Hepatocyte (in vitro differentiated cells): ENCODE measurements around the gene KRT26. TPM values are rescaled to one million over a fixed set of nuclear protein-coding genes. Genes with fewer than 3 reads are reported as not detected.
"Not testable (repeated sequence)": the region's sequence is repeated elsewhere in the genome, so short reads cannot be mapped to it uniquely, and the experiment has no call there.

ENCODE experiments used
- DNase-seq: peaks from one replicate; pipeline ENCODE4 v3.0.0-alpha.2; 2016; ENCODE audit warnings: low spot score
- H2AFZ ChIP-seq: fragments of 200-600 bp; sonication (generic); 2 replicates; pipeline ENCODE4 v1.6.0; 2016; ENCODE audit warnings: antibody characterized with exemption, mild to moderate bottlenecking
- H3K27ac ChIP-seq: fragments of 200-600 bp; sonication (generic); 2 replicates; pipeline ENCODE4 v1.5.1; 2016; ENCODE audit warnings: mild to moderate bottlenecking
- H3K27me3 ChIP-seq: fragments of 200-600 bp; sonication (generic); 2 replicates; pipeline ENCODE4 v1.6.1; 2016
- H3K36me3 ChIP-seq: fragments of 200-600 bp; sonication (generic); replicated peaks from 2 replicates; pipeline ENCODE4 v1.5.1; 2016; ENCODE audit warnings: low read depth; ENCODE audit not compliant: insufficient read depth
- H3K4me1 ChIP-seq: fragments of 200-600 bp; sonication (generic); 2 replicates; pipeline ENCODE4 v1.5.1; 2016; ENCODE audit warnings: mild to moderate bottlenecking, moderate library complexity; ENCODE audit not compliant: insufficient read depth
- H3K4me2 ChIP-seq: fragments of 200-600 bp; sonication (generic); 2 replicates; pipeline ENCODE4 v1.6.0; 2016
- H3K4me3 ChIP-seq: fragments of 200-600 bp; sonication (generic); 2 replicates; pipeline ENCODE4 v1.5.1; 2016; ENCODE audit warnings: mild to moderate bottlenecking
- H3K79me2 ChIP-seq: fragments of 200-600 bp; sonication (generic); 2 replicates; pipeline ENCODE4 v1.6.0; 2017; ENCODE audit warnings: mild to moderate bottlenecking
- H3K9me2 ChIP-seq: fragments of 200-600 bp; sonication (generic); replicated peaks from 2 replicates; pipeline ENCODE4 v1.6.0; 2017; ENCODE audit warnings: mild to moderate bottlenecking; ENCODE audit not compliant: insufficient read depth
- H3K9me3 ChIP-seq: fragments of 200-600 bp; sonication (generic); 2 replicates; pipeline ENCODE4 v1.5.1; 2016; ENCODE audit warnings: low read depth, mild to moderate bottlenecking
- H4K20me1 ChIP-seq: fragments of 200-600 bp; sonication (generic); 2 replicates; pipeline ENCODE4 v1.6.0; 2016; ENCODE audit warnings: mild to moderate bottlenecking; ENCODE audit not compliant: insufficient read depth, poor library complexity, severe bottlenecking
- EZH2 ChIP-seq: fragments of 200-600 bp; sonication (generic); IDR thresholded peaks from 2 replicates; pipeline ENCODE4 v1.6.1; 2016; ENCODE audit warnings: antibody characterized with exemption, mild to moderate bottlenecking, borderline replicate concordance
- EZH2phosphoT487 ChIP-seq: fragments of 200-600 bp; sonication (generic); IDR thresholded peaks from one replicate; pipeline ENCODE4 v1.6.1; 2018; ENCODE audit warnings: antibody characterized with exemption, mild to moderate bottlenecking, low read depth, moderate library complexity; ENCODE audit not compliant: unreplicated experiment, severe bottlenecking
- WGBS: methylation state at CpG from one replicate; pipeline ENCODE4 v1.1.6; 2016; ENCODE audit warnings: low lambda C conversion rate; ENCODE audit errors: missing lambda C conversion rate; 5-methylcytosine and 5-hydroxymethylcytosine counted together
- polyA plus RNA-seq: library from polyadenylated mRNA; unstranded; fragments of >200 nt; fragmentation: Nextera tagmentation; extraction: Ambion mirVana; gene quantifications from 2 replicates; pipeline ENCODE4 v1.2.1, GENCODE V29; 2016
- total RNA-seq: library from RNA; depleted of rRNA; stranded (reverse); fragments of >200 nt; gene quantifications from 2 replicates; pipeline ENCODE4 v1.2.3, GENCODE V29; 2014
- TF ChIP-seq, protein P1 (sequence below): fragments of 200-600 bp; sonication (generic); IDR thresholded peaks from 2 replicates; pipeline ENCODE4 v1.5.1; 2016; ENCODE audit warnings: antibody characterized with exemption, mild to moderate bottlenecking; ENCODE audit not compliant: poor library complexity

The KRT26 gene
- total and polyA plus RNA-seq, 2 experiments from 2014 or later = not detected

DNA sequence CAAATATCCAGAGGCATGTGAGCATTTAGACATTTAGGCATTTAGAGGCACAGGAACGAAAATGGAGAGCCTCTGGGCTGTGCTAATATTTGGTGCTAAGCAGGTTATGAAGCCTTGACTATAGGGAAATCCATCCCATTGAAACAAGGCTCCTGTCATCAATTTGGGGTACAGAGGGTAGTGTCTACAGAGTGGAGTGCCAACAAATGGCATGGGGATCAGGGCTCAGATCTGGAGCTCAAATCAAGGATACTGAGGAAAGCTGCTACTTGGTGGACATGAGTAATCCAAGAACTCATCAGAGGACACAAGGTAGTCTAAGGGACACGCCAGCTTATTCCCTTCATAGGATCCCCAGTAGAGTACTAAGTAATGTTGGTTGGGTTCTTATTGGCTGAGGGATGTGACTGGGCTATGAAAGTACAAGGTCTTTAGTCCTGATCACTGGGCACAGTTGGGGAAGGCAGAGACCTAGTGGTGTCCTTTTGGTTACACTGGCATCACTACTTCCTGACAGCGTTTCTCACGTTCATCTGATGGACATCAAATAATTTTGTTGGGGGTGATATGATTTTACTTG is 45.2 kb upstream of the KRT26 start:
- H3K79me2 ChIP-seq = peaks cover 29% of the 10 kb centered on the region
- H3K27ac ChIP-seq = no peak overlapping the region
- TF ChIP-seq EZH2phosphoT487 = no peak
- TF ChIP-seq, protein P1, sequence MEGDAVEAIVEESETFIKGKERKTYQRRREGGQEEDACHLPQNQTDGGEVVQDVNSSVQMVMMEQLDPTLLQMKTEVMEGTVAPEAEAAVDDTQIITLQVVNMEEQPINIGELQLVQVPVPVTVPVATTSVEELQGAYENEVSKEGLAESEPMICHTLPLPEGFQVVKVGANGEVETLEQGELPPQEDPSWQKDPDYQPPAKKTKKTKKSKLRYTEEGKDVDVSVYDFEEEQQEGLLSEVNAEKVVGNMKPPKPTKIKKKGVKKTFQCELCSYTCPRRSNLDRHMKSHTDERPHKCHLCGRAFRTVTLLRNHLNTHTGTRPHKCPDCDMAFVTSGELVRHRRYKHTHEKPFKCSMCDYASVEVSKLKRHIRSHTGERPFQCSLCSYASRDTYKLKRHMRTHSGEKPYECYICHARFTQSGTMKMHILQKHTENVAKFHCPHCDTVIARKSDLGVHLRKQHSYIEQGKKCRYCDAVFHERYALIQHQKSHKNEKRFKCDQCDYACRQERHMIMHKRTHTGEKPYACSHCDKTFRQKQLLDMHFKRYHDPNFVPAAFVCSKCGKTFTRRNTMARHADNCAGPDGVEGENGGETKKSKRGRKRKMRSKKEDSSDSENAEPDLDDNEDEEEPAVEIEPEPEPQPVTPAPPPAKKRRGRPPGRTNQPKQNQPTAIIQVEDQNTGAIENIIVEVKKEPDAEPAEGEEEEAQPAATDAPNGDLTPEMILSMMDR = no peak
- no peak for TF ChIP-seq EZH2
- no peaks in the 10 kb centered on the region for H4K20me1 ChIP-seq
- peak overlapping the region; percentile 80 for H3K4me2 ChIP-seq
- H3K9me2 ChIP-seq = no peaks in the 10 kb centered on the region
- H2AFZ ChIP-seq = no peak overlapping the region
- peaks cover 7% of the 10 kb centered on the region for H3K27me3 ChIP-seq
- H3K4me3 ChIP-seq = no peak overlapping the region
- DNase-seq = no peak
- peaks cover 17% of the 10 kb centered on the region for H3K4me1 ChIP-seq
- no peaks in the 10 kb centered on the region for H3K9me3 ChIP-seq
- peaks cover 8% of the 10 kb centered on the region for H3K36me3 ChIP-seq
- WGBS = 97% methylated on average over 4 of the region's 4 CpGs

DNA sequence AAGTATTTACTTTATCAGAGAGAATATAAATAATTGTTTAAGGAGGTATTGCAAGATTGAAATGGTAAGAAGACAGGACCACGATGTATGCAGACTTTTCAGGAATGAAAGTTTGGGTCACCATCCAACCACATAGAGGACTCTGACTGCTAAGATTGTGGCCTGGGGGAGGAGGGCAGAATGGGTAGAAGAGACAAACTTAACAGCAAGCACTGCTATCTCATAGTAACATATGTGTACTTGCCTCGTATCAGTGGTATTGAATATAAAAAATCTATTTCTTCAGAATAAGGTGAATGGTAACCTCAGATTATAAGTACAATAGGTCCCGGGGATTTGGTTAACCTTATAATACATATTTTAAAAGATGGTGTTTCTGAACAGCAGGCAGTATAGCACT is 44.6 kb upstream of the KRT26 start:
- H3K4me3 ChIP-seq = no peak overlapping the region
- peaks cover 17% of the 10 kb centered on the region for H3K4me1 ChIP-seq
- H4K20me1 ChIP-seq = no peaks in the 10 kb centered on the region
- TF ChIP-seq EZH2phosphoT487 (no peak), EZH2 (no peak)
- peaks cover 8% of the 10 kb centered on the region for H3K36me3 ChIP-seq
- H3K4me2 ChIP-seq = no peak overlapping the region
- no peaks in the 10 kb centered on the region for H3K9me2 ChIP-seq
- H3K79me2 ChIP-seq = peaks cover 29% of the 10 kb centered on the region
- no peaks in the 10 kb centered on the region for H3K9me3 ChIP-seq
- no peak overlapping the region for H3K27ac ChIP-seq
- peaks cover 10% of the 10 kb centered on the region for H3K27me3 ChIP-seq
- no peak overlapping the region for H2AFZ ChIP-seq
- DNase-seq = no peak
- WGBS = 95% methylated on average over 3 of the region's 3 CpGs

DNA sequence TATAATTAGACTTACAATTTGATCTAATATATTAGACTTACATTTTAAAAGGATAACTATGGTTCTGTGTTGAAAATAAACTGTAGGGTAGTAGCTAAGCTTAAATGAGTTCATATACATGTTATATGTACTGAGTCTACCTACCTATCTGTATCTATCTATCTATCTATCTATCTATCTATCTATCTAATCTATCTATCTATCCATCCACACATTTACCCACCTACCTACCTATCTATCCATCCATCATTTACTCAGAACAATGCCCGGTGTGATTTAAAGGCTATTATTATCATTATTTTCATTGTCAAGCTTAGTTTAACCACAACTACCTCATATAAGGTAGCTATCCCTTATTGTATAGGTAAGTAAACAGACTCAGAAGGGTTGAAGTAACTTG is 43.4 kb upstream of the KRT26 start:
- Histone ChIP-seq H3K36me3 (peaks cover 8% of the 10 kb centered on the region), H3K27me3 (peaks cover 15% of the 10 kb centered on the region), H3K79me2 (peaks cover 22% of the 10 kb centered on the region), H3K4me3 (no peak overlapping the region), H3K27ac (no peak overlapping the region), H4K20me1 (no peaks in the 10 kb centered on the region), H3K4me2 (no peak overlapping the region), H3K4me1 (peaks cover 17% of the 10 kb centered on the region), H3K9me3 (no peaks in the 10 kb centered on the region), H3K9me2 (no peaks in the 10 kb centered on the region), H2AFZ (no peak overlapping the region)
- no peak for DNase-seq
- WGBS = 96% methylated on average over 1 of the region's 1 CpG
- TF ChIP-seq, protein P1 = no peak
- TF ChIP-seq EZH2phosphoT487 = no peak
- no peak for TF ChIP-seq EZH2

DNA sequence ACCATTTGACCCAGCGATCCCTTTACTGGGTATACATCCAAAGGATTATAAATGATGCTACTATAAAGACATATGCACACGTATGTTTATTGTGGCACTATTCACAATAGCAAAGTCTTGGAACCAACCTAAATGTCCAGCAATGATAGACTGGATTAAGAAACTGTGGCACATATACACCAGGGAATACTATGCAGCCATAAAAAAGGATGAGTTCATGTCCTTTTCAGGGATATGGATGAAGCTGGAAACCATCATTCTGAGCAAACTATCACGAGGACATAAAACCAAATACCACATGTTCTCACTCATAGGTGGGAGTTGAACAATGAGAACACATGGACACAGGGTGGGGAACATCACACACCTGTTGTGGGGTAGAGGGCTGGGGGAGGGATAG is 42.7 kb upstream of the KRT26 start:
- H4K20me1 ChIP-seq, H3K27ac ChIP-seq, H3K36me3 ChIP-seq, H3K4me3 ChIP-seq, H3K9me3 ChIP-seq, H3K9me2 ChIP-seq, H3K4me1 ChIP-seq, H3K4me2 ChIP-seq, H2AFZ ChIP-seq, DNase-seq: not testable (repeated sequence)
- 94% methylated on average over 3 of the region's 3 CpGs for WGBS
- peaks cover 14% of the 10 kb centered on the region for H3K79me2 ChIP-seq
- H3K27me3 ChIP-seq = peaks cover 18% of the 10 kb centered on the region
